Measurements from ENCODE around the gene TENM4. TPM values are rescaled to one million over a fixed set of nuclear protein-coding genes. Genes with fewer than 3 reads are reported as not detected.

TENM4 gene
- polyA plus RNA-seq, 1 experiment: 5.5 TPM

GRCh38 chr11:78954261-78954660 is 486.6 kb downstream of the TENM4 start:
- CTCF ChIA-PET: no interaction called here
- Histone ChIP-seq H3K27me3 (ENCODE audit: control insufficient read depth, insufficient read depth, low read length) (no peaks in the 10 kb centered on the region), H3K9me3 (ENCODE audit: control insufficient read depth, insufficient read depth, low read length) (no peaks in the 10 kb centered on the region), H3K27ac (ENCODE audit: low read depth, low read length) (no peak overlapping the region), H3K4me3 (ENCODE audit: low read depth, low read length) (no peak overlapping the region)
- POLR2A ChIA-PET: no interaction called here
- DNase-seq (ENCODE audit: low read depth, low spot score): no peak
- TF ChIP-seq, protein P1, sequence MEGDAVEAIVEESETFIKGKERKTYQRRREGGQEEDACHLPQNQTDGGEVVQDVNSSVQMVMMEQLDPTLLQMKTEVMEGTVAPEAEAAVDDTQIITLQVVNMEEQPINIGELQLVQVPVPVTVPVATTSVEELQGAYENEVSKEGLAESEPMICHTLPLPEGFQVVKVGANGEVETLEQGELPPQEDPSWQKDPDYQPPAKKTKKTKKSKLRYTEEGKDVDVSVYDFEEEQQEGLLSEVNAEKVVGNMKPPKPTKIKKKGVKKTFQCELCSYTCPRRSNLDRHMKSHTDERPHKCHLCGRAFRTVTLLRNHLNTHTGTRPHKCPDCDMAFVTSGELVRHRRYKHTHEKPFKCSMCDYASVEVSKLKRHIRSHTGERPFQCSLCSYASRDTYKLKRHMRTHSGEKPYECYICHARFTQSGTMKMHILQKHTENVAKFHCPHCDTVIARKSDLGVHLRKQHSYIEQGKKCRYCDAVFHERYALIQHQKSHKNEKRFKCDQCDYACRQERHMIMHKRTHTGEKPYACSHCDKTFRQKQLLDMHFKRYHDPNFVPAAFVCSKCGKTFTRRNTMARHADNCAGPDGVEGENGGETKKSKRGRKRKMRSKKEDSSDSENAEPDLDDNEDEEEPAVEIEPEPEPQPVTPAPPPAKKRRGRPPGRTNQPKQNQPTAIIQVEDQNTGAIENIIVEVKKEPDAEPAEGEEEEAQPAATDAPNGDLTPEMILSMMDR (IDR thresholded peaks at IDR 0.05; ENCODE audit: low read depth, low read length): no peak

GRCh38 chr11:78952890-78953289 is 487.9 kb downstream of the TENM4 start:
- CTCF ChIA-PET: no interaction called here
- DNase-seq (ENCODE audit: low read depth, low spot score): no peak
- H3K4me3 ChIP-seq (ENCODE audit: low read depth, low read length): no peak overlapping the region
- no peaks in the 10 kb centered on the region for H3K27me3 ChIP-seq (ENCODE audit: control insufficient read depth, insufficient read depth, low read length)
- peak overlapping the region; percentile 11 for H3K27ac ChIP-seq (ENCODE audit: low read depth, low read length)
- POLR2A ChIA-PET: no interaction called here
- no peaks in the 10 kb centered on the region for H3K9me3 ChIP-seq (ENCODE audit: control insufficient read depth, insufficient read depth, low read length)
- TF ChIP-seq, protein P1 (IDR thresholded peaks at IDR 0.05; ENCODE audit: low read depth, low read length): no peak

DNA sequence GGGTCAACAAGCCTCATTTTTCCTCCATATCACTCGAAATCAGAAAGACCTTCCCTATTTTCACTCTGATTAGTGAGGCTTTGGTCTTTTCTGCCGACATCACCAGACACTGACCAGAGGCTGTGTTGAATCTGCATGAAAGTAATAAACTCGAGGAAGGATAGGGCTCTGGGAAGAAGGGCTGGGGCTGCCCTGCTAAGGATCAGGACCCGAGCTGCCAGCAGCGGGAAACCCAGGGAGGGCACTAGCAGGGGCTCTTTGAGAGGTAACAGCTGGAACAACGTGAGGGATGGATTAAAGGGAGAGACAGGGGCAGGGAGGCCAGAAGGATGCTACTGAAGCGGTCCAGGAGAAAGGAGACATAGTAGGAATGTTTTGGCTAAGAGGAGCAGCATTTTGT is 488.7 kb downstream of the TENM4 start:
- ChIA-PET CTCF (interaction anchor here (0.9 kb wide), 1 partner anchor 9 kb away, joined by 3 read pairs; no protein-coding TSS in a partner anchor), POLR2A (no interaction called here)
- no peaks in the 10 kb centered on the region for H3K27me3 ChIP-seq (ENCODE audit: control insufficient read depth, insufficient read depth, low read length)
- TF ChIP-seq, protein P1 (IDR thresholded peaks at IDR 0.05; ENCODE audit: low read depth, low read length): no peak
- H3K4me3 ChIP-seq (ENCODE audit: low read depth, low read length): no peak overlapping the region
- DNase-seq (ENCODE audit: low read depth, low spot score): no peak
- H3K9me3 ChIP-seq (ENCODE audit: control insufficient read depth, insufficient read depth, low read length): no peaks in the 10 kb centered on the region
- H3K27ac ChIP-seq (ENCODE audit: low read depth, low read length): no peak overlapping the region

DNA sequence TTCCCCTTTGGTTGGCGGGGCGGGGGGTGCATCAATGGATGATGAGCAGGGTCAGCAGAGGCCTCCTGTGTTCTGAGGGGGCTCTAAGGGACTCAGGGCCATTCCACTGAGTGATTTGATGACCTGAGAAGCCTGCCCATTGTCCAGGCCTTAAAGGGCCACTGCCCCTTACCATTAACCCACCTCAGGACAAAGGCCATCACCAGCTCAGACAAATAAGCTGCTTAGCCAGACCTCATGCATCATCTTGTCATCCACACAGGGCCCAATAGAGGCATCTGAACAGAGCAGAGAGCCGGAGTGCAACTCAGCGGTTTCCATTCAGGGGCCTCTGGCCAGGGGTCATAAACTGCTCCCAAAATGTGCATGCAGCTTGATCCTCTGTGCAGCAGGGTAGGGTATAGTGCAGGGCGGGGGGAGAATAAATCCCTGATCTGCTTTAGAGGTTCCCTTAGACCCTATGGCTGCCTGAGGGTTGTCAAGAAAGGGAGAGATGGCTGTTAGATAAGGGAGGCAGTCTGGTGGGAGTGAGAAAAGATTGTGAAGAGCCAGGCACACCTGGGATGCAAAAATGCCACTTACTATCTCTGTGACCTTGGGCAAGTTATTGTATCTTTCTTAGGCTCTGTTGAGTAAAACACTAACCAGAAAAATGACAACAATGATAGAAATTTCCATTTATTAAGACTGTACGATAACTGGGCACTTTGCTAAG is 490.7 kb downstream of the TENM4 start:
- DNase-seq (ENCODE audit: low read depth, low spot score): no peak
- peaks cover 3% of the 10 kb centered on the region for H3K27me3 ChIP-seq (ENCODE audit: control insufficient read depth, insufficient read depth, low read length)
- ChIA-PET POLR2A (no interaction called here), CTCF (interaction anchor here (1.5 kb wide), 1 partner anchor 11 kb away, joined by 3 read pairs; no protein-coding TSS in a partner anchor)
- no peak overlapping the region for H3K27ac ChIP-seq (ENCODE audit: low read depth, low read length)
- TF ChIP-seq, protein P1 (IDR thresholded peaks at IDR 0.05; ENCODE audit: low read depth, low read length): no peak
- H3K9me3 ChIP-seq (ENCODE audit: control insufficient read depth, insufficient read depth, low read length): no peaks in the 10 kb centered on the region
- H3K4me3 ChIP-seq (ENCODE audit: low read depth, low read length): no peak overlapping the region

GRCh38 chr11:78946945-78947902 is 493.6 kb downstream of the TENM4 start:
- ChIA-PET POLR2A (no interaction called here), CTCF (no interaction called here)

More at GRCh38 chr11:78946945-78947902, 493.6 kb downstream of the TENM4 start:
- H3K9me3 ChIP-seq (ENCODE audit: control insufficient read depth, insufficient read depth, low read length): no peaks in the 10 kb centered on the region
- H3K4me3 ChIP-seq (ENCODE audit: low read depth, low read length): no peak overlapping the region
- H3K27me3 ChIP-seq (ENCODE audit: control insufficient read depth, insufficient read depth, low read length): peaks cover 3% of the 10 kb centered on the region
- TF ChIP-seq, protein P1 (IDR thresholded peaks at IDR 0.05; ENCODE audit: low read depth, low read length): no peak
- no peak overlapping the region for H3K27ac ChIP-seq (ENCODE audit: low read depth, low read length)
- DNase-seq (ENCODE audit: low read depth, low spot score): no peak
